Gastrocnemius medialis (tissue), 4 donors: ENCODE measurements around the gene VMAC. TPM values are rescaled to one million over a fixed set of nuclear protein-coding genes. Genes with fewer than 3 reads are reported as not detected.

Experiments
- ATAC-seq, 2 donors: fragments of 150-250 bp; one replicate each; pipeline ENCODE4 v1.9.1; 2016
- DNase-seq, 2 donors: peaks; one replicate each; pipeline ENCODE4 v3.0.0-alpha.2; 2019
- H3K27ac ChIP-seq, 4 donors: fragments of 200-600 bp; sonication (generic); 1 replicate in 1 of 4; 2 replicates in 3 of 4; pipeline ENCODE4 v1.5.1; 2016 to 2018; ENCODE audit warnings: mild to moderate bottlenecking in 2 of 4, moderate library complexity in 1 of 4
- H3K27me3 ChIP-seq, 3 donors: fragments of 200-600 bp; sonication (generic) in 2 of 3; 1 replicate in 1 of 3; 2 replicates in 2 of 3; pipeline versions ENCODE4 v1.5.1 to v1.6.0; 2016 to 2019; ENCODE audit warnings: mild to moderate bottlenecking in 1 of 3, moderate library complexity in 1 of 3
- H3K36me3 ChIP-seq, 2 donors: fragments of 200-600 bp; sonication (generic) in 1 of 2; one replicate each; pipeline ENCODE4 v1.5.1; 2017 to 2018
- H3K4me1 ChIP-seq, 2 donors: fragments of 200-600 bp; sonication (generic) in 1 of 2; one replicate each; pipeline ENCODE4 v1.5.1; 2016 to 2017; ENCODE audit warnings: mild to moderate bottlenecking in 2 of 2
- H3K4me3 ChIP-seq, 4 donors: fragments of 200-600 bp; sonication (generic) in 3 of 4; 1 replicate in 1 of 4; 2 replicates in 3 of 4; pipeline ENCODE4 v1.5.1; 2016 to 2019; ENCODE audit warnings: mild to moderate bottlenecking in 2 of 4
- H3K9me3 ChIP-seq, 3 donors: fragments of 200-600 bp; sonication (generic) in 2 of 3; 1 replicate in 1 of 3; 2 replicates in 2 of 3; pipeline ENCODE4 v1.5.1; 2016 to 2019
- POLR2A ChIP-seq, 2 donors: fragments of 450-650 bp; IDR thresholded peaks; one replicate each; pipeline ENCODE4 v1.6.1; 2017; ENCODE audit warnings: antibody characterized with exemption in 2 of 2, mild to moderate bottlenecking in 2 of 2, moderate library complexity in 2 of 2
- in situ Hi-C, 4 donors: fragments of 200-750 bp; cut with MboI; loops; one replicate each; pipeline versions ENCODE4 v1.15.0 to v1.8.0; 2017; ENCODE audit warnings: low sequenced_read_pairs in 4 of 4
- intact Hi-C: fragments of 100-400 bp; cut with DNase I; formaldehyde crosslinking; loops from one replicate; pipeline ENCODE4 v1.15.1; 2023; ENCODE audit warnings: low total_unique reads
- total RNA-seq, 4 donors: library from RNA; depleted of rRNA; stranded (reverse); fragments of >200 nt; gene quantifications; one replicate each; pipeline versions ENCODE4 v1.1.0 to v1.2.3, GENCODE V29; 2016
- TF ChIP-seq, protein P1 (sequence below), 5 experiments: fragments of 450-650 bp in 3 of 5; fragments of 200-600 bp in 2 of 5; sonication (generic) in 2 of 5; IDR thresholded peaks in 4 of 5; conservative IDR thresholded peaks in 1 of 5; 1 replicate in 4 of 5; 2 replicates in 1 of 5; pipeline ENCODE4 v1.5.1; 2016 to 2019; ENCODE audit warnings: antibody characterized with exemption in 5 of 5, mild to moderate bottlenecking in 3 of 5, moderate library complexity in 3 of 5

VMAC gene
- total RNA-seq, 4 donors from 2014 or later = 0.46 to 3.0 (median 2.1) TPM

DNA sequence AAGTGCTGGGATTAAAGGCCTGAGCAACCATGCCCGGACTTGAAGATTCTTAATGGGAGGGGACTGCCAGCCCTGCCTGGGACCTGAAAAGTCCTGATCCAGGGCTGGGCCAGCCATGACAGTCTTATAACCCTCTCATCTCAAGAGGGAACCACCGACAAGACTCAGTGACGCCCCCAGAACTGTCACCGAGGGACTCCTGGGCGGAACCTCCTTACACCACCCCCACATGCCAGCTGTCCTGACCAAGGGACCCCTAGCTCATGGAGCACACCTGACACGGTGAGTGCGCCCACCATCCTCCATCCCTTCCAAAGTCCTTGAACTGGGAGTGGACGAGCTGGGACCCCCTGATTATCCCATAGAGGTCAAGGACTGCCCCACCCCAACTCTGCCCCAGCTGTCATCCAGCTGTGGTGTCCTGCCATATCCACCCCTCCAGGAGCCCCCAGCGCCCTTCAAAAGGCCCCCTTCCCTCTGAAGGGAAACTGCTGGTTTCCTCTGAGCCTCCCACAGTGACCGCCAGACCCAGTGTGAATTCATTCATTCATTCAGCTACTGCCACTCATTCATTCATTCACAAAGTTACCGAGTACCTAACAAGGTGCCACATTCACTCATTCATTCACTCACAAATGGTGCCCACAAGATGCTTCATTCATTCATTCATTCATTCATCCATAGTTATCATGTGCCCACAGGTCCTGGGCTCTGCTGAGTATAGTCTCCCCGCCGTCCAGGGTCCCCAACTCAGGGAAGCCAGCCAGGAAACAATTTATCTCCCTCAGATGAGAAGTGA is 4.7 kb upstream of the VMAC start:
- ATAC-seq (no peak), DNase-seq (no peak)
- H3K36me3 ChIP-seq = peaks cover 0 to 24% of the 10 kb centered on the region in 2 donors
- no peak overlapping the region for H3K27ac ChIP-seq
- no peaks in the 10 kb centered on the region for H3K9me3 ChIP-seq
- no peak overlapping the region for H3K4me3 ChIP-seq
- no peaks in the 10 kb centered on the region for H3K27me3 ChIP-seq
- H3K4me1 ChIP-seq = peaks cover 0 to 9% of the 10 kb centered on the region in 2 donors
- in situ Hi-C loops = no loop called here
- intact Hi-C loops = loop anchor here (5.0 to 10.0 kb wide), 4 partner anchors 77 to 835 kb away; partner anchors contain the start of genes ALKBH7, GPR108, MLLT1 and RANBP3
- TF ChIP-seq, protein P1, sequence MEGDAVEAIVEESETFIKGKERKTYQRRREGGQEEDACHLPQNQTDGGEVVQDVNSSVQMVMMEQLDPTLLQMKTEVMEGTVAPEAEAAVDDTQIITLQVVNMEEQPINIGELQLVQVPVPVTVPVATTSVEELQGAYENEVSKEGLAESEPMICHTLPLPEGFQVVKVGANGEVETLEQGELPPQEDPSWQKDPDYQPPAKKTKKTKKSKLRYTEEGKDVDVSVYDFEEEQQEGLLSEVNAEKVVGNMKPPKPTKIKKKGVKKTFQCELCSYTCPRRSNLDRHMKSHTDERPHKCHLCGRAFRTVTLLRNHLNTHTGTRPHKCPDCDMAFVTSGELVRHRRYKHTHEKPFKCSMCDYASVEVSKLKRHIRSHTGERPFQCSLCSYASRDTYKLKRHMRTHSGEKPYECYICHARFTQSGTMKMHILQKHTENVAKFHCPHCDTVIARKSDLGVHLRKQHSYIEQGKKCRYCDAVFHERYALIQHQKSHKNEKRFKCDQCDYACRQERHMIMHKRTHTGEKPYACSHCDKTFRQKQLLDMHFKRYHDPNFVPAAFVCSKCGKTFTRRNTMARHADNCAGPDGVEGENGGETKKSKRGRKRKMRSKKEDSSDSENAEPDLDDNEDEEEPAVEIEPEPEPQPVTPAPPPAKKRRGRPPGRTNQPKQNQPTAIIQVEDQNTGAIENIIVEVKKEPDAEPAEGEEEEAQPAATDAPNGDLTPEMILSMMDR (IDR thresholded peaks at IDR 0.05 in 4 of 5, conservative IDR thresholded peaks at IDR 0.05 in 1 of 5) = no peak
- TF ChIP-seq POLR2A (IDR thresholded peaks at IDR 0.05) = no peak

DNA sequence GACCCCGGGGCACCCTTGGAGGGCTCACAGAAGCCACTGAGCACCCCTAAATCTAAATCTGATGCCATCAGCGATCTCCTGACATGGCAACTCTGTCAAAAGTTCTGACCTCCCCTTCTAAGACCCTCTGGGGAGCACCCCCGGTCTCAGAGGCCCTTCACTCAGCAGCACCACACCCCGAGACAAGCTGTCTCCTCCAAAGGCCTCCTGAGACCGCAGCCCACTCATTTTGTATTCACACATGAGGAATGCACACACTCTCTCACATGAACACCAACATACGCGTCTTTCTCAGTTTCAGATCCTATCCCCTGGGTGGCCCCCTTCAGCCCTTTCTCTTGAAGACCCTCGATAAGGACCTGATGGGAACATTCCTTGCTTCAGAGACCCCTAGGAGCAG is 3.7 kb upstream of the VMAC start:
- intact Hi-C loops (loop anchor here (5.0 to 10.0 kb wide), 4 partner anchors 76 to 834 kb away; partner anchors contain the start of genes ALKBH7, GPR108, MLLT1 and RANBP3), in situ Hi-C loops (no loop called here)
- DNase-seq (no peak), ATAC-seq (no peak)
- H3K4me3 ChIP-seq = no peak overlapping the region
- no peaks in the 10 kb centered on the region for H3K27me3 ChIP-seq
- no peak overlapping the region for H3K27ac ChIP-seq
- peaks cover 9 to 20% of the 10 kb centered on the region in 2 donors for H3K4me1 ChIP-seq
- TF ChIP-seq, protein P1 (IDR thresholded peaks at IDR 0.05 in 4 of 5, conservative IDR thresholded peaks at IDR 0.05 in 1 of 5) = no peak
- no peak for TF ChIP-seq POLR2A (IDR thresholded peaks at IDR 0.05)
- H3K36me3 ChIP-seq = peaks cover 0 to 13% of the 10 kb centered on the region in 2 donors
- no peaks in the 10 kb centered on the region for H3K9me3 ChIP-seq

DNA sequence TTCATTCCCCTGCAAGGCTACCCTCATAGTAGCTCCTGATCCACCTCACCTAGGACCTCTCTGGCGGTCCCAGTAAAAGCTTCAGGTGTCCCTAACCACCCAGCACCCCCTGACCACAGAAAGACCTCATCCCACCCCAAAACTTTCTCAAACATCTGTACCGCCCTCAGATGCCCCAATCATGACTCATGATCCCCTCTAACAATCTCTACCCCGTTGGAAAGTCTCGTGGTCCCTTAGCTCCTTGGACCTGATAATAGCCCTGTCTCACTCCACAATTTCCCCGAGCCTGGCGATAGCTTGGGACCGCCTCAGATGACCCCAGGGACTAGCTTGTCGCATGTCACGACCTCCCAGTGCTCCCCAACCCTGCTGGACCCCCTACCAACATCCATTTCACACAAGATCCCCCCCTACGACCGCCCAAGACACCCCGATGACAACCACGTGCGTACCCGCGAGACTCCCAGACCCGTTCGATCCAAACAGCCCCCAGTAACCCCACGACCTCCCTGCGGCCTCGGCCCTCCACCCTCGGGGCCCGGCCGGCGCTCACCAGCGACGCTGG is 1.5 kb upstream of the VMAC start:
- Histone ChIP-seq H3K9me3 (no peaks in the 10 kb centered on the region), H3K27ac (peak overlapping the region; percentile 93 to 98 (median 94)), H3K27me3 (no peaks in the 10 kb centered on the region), H3K4me3 (peak overlapping the region; percentile 68 to 100 (median 97)), H3K4me1 (peaks cover 10 to 20% of the 10 kb centered on the region in 2 donors), H3K36me3 (peaks cover 0 to 4% of the 10 kb centered on the region in 2 donors)
- intact Hi-C loops (loop anchor here (5.0 to 10.0 kb wide), 4 partner anchors 74 to 832 kb away; partner anchors contain the start of genes ALKBH7, GPR108, MLLT1 and RANBP3), in situ Hi-C loops (no loop called here)
- ATAC-seq (no peak), DNase-seq (no peak)
- TF ChIP-seq POLR2A (IDR thresholded peaks at IDR 0.05) = no peak
- TF ChIP-seq, protein P1 (IDR thresholded peaks at IDR 0.05 in 4 of 5, conservative IDR thresholded peaks at IDR 0.05 in 1 of 5) = no peak

GRCh38 chr19:5903624-5904351 is 884 bp upstream of the VMAC start, which contains the start of gene NDUFA11:
Gene NDUFA11, minus strand, starts transcription at chr19:5903790. Its CDS starts 82 bp downstream, at chr19:5903708.
- TF ChIP-seq, protein P1 (IDR thresholded peaks at IDR 0.05 in 4 of 5, conservative IDR thresholded peaks at IDR 0.05 in 1 of 5) = peak in 1 of 5 experiments; percentile 12
- TF ChIP-seq POLR2A (IDR thresholded peaks at IDR 0.05) = peak; percentile 73 to 85
- in situ Hi-C loops (no loop called here), intact Hi-C loops (loop anchor here (1.0 to 10.0 kb wide), 5 partner anchors 74 to 831 kb away; partner anchors contain the start of genes ALKBH7, GPR108, MLLT1 and RANBP3)
- H3K36me3 ChIP-seq = peaks cover 0 to 5% of the 10 kb centered on the region in 2 donors
- H3K4me1 ChIP-seq = peaks cover 10 to 20% of the 10 kb centered on the region in 2 donors
- H3K27me3 ChIP-seq = no peaks in the 10 kb centered on the region
- H3K9me3 ChIP-seq = no peaks in the 10 kb centered on the region
- H3K4me3 ChIP-seq = peak within 1 kb of the TSS; percentile 68 to 100 (median 97)
- DNase-seq = peak; percentile 98 to 99
- H3K27ac ChIP-seq = peak within 1 kb of the TSS; percentile 93 to 98 (median 94)
- peak; percentile 79 to 84 for ATAC-seq
